GOT3 (cell line): ENCODE data around the gene PGS1.

ENCODE experiments used
- DNase-seq: peaks from one replicate; lab custom pipeline; 2025; ENCODE audit warnings: mixed read lengths; lab: John Stamatoyannopoulos, UW

Gene PGS1

DNA sequence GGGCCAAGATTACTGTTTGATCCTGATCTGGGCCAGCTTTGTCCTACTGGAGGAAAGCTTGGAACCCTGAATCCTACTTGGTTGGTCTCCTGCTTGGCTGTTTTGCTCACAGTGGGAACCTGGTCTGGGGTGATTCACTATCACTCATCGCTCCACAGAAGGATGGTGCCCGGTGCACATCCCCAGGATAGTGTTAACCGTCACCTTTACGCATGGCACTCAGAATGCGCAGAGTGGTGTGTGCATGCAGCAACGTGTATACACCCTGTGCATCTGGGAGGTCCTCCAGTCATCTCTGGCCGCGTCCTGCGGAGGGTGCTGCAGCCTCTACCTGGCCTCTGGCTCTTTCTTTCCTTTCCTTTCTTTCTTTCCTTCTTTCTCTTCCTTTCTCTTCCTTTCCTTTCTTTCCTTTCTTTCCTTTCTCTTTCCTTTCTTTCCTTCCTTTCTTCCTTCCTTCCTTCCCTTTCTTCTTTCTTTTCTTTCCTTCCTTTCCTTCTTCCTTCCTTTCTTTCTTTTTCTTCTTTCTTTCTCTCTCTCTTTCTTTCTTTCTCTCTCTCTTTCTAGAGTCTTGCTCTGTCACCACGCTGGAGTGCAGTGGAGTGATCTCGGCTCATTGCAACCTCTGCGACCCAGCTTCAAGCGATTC, 31.7 kb upstream of the PGS1 start:
- DNase-seq = no peak

DNA sequence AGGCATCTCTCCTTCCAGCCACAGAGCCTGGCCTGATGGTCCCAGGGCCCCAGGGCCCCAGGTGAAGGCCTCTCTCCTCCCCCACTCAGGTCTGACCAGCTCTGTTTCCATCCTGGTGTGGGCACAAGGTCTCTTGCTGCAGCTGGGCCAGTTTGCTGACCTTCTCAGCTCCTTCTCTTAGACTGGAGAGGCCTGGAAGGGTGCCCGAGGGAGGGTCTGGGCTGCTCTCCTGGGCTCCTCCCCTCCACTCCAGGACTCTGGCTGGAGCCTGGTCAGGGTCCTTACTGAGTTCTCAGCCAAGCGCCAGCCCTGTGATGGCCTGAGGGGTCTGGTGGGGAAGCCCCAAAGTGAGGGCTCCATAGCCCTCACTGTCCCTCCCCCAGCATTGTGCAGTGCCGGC, 31.0 kb upstream of the PGS1 start:
- no peak for DNase-seq

DNA sequence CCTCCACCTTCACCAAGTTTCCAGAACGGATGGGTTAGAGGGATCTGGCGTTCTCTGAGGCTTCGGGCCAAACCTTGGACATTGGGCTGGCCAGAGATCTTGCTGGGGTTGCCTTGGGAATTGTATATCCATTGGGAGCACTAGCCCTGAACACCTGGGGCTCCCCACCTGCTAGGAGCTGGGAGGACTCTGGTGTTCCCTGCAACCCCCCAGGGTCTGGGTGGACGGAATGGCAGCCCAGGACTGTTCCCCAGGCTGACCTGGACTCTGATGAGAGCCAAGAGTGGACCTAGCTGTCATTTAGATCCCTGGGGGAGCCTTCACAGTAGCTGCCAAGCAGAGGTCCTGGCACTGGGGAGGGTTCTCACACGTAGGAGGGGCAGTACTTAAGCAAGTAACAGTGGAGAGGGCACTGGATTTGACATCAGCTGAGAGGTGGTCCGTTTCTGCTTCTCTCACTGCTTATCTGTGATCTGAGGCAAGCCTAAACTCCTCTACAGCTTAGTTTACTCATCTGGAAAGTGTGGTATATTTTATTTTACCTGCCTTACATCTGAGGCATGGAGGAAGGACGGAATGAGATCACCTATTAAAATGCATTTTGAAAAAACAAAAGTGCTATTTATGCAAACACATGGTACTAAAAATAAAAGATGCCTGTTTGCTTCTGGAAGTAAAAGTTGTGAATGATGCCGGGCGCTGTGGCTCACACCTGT, 30.2 kb upstream of the PGS1 start:
- DNase-seq = no peak

DNA sequence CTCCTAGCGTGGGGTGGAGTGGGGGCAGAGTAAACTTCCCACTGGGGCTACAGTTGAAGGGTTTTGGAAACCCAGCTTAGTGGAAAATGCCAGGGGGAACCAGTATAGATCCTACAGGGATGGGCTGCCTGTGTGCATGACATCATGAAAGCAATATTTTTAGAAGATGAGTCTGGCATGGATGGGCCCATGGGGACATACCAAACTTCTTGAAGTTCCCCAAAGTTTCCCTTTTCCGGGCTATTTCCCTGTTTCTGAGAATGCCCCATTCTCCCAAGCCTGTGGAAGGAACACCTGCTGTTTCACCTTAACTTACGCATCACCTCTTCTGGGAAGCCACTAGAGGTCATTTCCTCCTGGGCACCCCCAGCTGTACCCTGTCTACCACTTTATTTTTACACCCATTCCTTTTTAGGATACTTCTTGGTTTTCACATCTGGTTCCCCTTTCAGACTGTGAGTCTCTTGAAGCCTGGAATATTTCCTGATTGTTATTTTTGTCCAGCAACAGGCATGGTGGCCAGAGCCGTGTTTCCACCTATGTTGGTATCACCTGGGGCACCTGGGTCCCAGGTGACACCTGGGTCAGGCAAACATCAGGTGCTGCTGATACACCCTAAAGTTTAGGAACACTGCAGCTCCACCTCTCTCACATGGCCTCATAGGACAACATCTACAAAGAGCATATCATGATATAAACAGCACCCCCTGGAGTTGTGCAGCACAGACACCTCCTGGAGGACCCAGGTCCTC, 28.4 kb upstream of the PGS1 start:
- DNase-seq = no peak

DNA sequence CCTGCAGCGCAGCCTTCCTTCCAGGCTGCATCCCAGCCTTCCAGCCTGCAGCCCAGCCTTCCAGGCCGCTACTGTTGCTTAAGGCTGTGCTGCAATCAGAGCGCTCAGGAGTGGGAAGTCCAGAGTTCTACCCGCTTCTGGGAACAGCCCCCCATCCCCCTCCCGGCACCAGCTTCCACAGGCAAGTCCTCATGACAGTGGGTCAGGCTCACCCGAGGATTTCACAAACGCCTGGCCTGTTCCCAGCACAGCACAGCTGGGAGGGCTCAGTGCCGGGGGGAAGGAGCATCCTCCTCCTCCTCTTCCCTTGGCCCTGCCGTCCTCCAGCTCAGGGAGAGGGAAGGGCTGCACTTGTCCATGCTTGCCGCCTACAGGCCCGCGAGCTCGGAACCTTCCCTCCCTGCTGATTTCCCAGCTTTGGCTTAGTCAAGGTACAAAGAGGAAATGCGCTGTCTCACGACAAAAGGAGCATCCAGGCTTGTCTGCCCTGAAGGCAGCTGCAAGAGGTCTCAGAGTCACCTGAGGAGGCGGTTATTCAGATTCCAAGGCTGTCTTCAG, 26.9 kb upstream of the PGS1 start:
- DNase-seq = peak; percentile 71

GRCh38 chr17:78353834-78354233, 24.6 kb upstream of the PGS1 start:
- no peak for DNase-seq

GRCh38 chr17:78355045-78355641, 23.3 kb upstream of the PGS1 start:
- no peak for DNase-seq

GRCh38 chr17:78355701-78356100, 22.7 kb upstream of the PGS1 start:
- DNase-seq = no peak

GRCh38 chr17:78356101-78356713, 22.2 kb upstream of the PGS1 start:
- no peak for DNase-seq

DNA sequence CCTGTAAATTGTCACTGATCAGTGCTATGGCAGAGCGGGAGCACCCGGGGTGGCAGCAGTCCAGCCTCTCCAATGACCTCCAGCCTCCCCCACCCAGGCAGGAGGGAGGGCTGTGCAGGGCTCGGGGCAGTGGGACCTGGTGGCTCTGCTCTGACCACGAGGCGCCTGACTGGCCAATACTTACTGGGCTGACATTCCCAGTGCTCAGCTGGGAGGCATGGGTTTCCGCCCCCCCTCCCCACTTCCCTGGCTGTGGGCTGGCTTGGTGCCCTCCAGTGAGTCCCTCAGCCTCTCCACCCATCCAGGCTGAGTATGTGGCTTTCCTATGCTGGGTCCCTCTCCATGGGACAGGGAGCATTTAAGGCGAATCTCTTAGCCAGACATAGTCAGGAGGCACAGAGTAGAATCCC, 21.3 kb upstream of the PGS1 start:
- no peak for DNase-seq

- DNase-seq = no peak
Observed at GRCh38 chr17:78357672-78358537, 20.5 kb upstream of the PGS1 start.

DNA sequence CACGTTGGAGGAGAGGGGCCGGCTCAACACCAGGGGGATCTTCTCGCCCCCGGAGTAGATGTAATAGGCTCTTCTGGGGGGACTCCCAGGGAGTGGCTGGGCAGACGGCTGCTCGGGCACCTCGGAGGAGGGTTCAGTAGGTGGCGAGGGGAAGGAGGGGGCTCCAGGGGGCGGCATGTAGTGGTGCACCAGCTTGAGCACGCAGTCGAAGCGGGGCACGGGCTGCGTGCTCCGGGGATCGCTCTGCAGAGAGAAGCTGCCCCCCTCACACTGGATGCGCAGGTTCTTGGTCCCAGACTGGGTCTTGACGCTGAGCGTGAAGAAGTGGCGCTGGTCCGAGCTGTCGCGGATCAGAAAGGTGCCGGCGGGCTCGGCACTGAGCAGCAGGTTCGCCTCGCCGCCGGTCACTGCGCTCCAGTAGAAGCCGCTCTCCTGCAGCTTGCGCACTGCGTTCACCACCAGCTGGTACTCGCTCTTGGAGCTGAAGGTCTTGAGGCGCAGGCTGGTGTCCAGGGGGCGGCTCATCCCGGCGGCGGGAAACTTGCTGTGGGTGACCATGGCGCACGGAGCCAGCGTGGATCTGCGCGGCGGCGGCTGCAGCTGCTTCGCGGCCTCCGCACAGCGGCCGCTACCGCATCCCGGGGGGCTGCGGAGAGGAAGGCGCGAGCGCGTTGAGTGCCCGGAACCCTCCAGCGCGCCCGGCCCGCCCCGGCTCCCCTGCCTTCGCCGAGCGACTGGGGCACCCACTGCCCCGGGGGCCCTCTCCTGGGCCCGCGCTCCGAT, 19.7 kb upstream of the PGS1 start:
- DNase-seq = no peak

GRCh38 chr17:78359321-78359996, 19.0 kb upstream of the PGS1 start:
- peak; percentile 72 for DNase-seq

- peak; percentile 98 for DNase-seq
Observed at GRCh38 chr17:78359997-78360370, 18.5 kb upstream of the PGS1 start, which contains the start of gene SOCS3. TSS of gene SOCS3 (minus strand) at chr17:78360077. CDS start at chr17:78359095, 982 bp downstream.

DNA sequence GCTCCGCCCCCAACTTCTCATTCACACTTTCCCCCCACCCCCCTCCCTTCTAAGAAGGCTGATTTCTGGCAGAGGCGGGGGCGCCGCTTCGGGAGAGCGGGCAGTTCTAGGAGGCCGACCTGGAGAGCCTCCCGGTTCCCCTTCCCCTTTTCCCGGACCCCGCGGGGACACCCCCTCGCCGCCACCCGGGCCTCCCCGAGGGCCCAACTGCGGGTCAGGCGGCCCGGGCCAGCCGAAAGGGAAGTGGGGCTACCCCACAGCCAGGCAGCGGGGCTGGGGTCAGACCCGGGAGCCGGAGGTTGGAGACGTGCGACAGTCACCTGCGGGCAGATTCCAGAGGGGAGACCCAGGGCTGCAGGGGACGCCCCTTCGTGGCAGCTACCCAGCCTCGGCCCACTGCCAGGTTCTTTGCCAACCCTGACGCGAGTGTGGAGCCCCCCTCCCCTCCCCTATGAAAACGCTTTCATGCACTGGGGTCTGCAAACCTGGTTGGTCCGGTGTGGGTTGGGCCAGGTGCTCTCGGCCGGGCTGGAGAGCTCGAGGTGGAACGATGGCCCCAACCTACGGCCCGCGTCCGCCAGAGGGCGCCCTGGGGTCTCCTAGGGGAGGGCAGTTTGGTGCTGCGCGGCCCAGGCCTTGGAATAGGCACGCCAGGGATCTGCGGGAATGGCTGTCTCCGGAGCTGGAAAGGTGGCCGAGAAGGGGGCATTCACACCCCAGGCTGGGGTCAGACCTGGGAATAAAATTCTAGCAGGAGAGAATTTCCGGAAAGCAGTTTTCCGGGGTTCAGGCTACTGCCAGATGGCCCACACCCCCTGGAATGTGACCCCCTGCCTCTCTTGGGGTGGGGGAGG, 17.9 kb upstream of the PGS1 start:
- DNase-seq = peak; percentile 63

- DNase-seq = no peak
Observed at GRCh38 chr17:78361225-78361701, 17.2 kb upstream of the PGS1 start.

GRCh38 chr17:78362232-78362631, 16.2 kb upstream of the PGS1 start:
- DNase-seq = no peak

GRCh38 chr17:78362671-78363070, 15.8 kb upstream of the PGS1 start:
- DNase-seq = no peak
